ENCODE data around the gene C12orf76.
A peak's percentile ranks its signal among the peaks of the same experiment; 100 is the strongest.
"Not testable (repeated sequence)": the region's sequence is repeated elsewhere in the genome, so short reads cannot be mapped to it uniquely, and the experiment has no call there.

The C12orf76 gene

GRCh38 chr12:110048242-110049027, at the start of gene C12orf76:
TSS of gene C12orf76 (minus strand) at chr12:110048522. CDS start at chr12:110048495, 27 bp downstream.
- DNase-seq: peak; percentile 86

DNA sequence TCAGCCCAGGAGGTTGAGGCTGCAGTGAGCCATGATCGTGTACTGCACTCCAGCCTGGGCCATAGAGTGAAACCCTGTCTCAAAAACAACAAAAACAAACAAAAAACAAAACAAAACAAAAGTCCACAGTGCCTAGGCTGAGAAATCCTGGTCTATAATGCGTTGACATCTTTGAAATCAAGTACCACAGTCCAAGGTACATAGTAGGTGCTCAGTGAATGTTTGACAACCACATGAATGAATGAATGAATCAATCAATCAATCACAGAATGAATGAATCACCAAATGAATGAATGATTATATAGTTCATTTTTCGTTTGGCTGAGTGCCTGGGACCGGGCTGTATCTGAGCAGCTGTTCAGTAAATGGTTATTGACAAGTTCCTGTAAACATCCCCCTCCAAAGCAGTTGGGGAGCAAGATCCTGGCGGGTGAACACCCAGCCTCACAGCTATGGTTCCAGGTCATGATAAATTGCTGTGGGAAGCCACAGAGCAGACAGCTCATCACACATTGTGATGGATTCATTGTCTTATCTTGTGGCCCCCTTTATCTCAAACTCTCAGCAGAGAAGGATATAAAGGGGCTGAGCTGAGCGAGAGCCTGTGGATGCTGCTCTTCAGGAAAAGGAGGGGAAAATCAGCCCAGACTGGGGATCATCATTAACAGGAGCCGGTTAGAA, 45.4 kb upstream of the C12orf76 start:
- DNase-seq: no peak

GRCh38 chr12:110091136-110091711, 42.9 kb upstream of the C12orf76 start:
- DNase-seq: no peak

- no peak for DNase-seq
Observed at GRCh38 chr12:110090266-110091135, 42.2 kb upstream of the C12orf76 start.

DNA sequence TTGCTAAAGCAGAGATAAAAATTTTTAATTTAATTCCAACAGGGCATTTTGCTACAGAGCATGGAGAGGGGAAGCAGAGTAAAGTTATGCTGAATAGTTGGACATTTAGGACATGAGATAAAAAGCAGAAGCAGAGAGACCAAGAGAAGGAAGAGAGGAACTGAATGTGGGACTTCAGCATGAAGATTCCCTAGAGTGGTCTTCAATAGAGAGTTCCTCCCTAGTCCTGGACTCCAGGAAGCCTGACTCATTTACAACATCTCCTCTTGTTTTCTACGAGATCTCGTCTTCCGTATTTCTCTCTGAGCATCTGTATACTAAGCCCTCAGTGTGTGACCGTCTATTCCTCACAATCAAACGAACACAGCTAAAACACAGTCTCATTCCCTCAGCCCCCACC, 40.6 kb upstream of the C12orf76 start:
- no peak for DNase-seq

- not testable (repeated sequence) for DNase-seq
Observed at GRCh38 chr12:110088216-110088615, 39.9 kb upstream of the C12orf76 start.

DNA sequence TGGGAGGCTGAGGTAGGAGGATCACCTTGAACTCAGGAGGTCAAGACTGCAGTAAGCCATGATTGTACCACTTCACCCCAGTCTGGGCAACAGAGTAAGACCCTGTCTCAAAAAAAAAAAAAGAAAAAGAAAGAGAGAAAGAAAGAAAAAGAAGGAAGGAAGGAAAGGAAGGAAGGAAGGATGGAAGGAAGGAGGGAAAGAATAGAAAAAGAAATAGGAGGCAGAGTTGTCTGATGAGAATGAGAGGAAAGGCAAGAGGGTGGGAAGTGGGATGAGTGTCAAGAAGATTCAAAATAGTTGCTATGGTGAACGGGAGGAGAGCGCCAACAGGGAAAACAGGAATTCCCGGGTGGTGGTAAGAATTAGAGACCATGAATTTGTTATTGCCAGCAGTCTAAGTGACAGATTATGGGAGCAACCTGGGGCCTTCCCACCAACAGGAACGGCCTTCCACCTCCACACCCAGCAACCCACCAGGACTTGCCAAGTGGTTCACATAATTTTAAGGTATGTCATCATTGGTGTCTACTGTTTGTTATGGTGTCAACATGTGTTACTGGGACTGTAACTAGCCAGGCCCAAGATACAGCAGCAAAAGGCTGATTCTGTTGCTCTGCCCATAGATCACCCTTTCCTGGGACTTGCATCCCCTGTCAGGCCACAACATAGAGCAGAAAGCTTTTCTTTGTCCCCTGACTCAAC, 36.1 kb upstream of the C12orf76 start:
- no peak for DNase-seq

GRCh38 chr12:110080410-110080809, 32.1 kb upstream of the C12orf76 start:
- no peak for DNase-seq

GRCh38 chr12:110079477-110080400, 31.4 kb upstream of the C12orf76 start:
- no peak for DNase-seq

- DNase-seq: no peak
Observed at GRCh38 chr12:110077800-110078199, 29.5 kb upstream of the C12orf76 start.

GRCh38 chr12:110075880-110076279, 27.6 kb upstream of the C12orf76 start:
- DNase-seq: no peak

GRCh38 chr12:110074089-110074488, 25.8 kb upstream of the C12orf76 start:
- no peak for DNase-seq

- no peak for DNase-seq
Observed at GRCh38 chr12:110073049-110073831, 24.9 kb upstream of the C12orf76 start.

DNA sequence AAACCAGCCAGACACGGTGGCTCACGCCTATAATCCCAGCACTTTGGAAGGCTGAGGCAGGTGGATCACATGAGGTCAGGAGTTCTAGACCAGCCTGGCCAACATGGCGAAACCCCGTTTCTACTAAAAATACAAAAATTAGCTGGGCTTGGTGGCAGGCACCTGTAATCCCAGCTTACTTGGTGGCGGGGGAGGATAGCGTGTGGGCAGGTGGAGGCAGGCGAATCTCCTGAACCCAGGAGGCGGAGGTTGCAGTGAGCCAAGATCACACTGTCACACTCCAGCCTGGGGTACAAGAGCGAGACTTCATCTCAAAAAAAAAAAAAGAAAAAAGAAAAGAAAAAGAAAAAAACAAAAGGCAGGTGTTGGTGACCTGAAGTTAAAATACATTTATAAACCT, 24.3 kb upstream of the C12orf76 start:
- DNase-seq: not testable (repeated sequence)

- no peak for DNase-seq
Observed at GRCh38 chr12:110071967-110072366, 23.6 kb upstream of the C12orf76 start.

DNA sequence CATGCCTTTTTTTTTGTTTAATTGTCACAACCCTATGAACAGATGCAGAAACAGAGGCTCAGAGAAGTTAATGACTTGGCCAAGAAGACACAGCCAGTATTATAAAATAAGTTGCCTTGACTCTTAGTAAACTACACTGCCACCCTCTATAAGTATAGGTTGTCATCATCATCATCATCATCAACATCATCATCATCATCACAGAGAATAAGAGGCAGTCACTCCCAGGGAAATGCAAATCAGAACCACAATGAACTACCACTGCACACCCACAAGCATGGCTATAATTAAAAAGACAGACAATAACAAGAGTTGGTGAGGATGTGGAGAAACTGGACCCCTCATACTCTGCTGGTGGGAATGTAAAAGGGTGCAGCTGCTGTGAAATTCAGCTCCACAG, 23.2 kb upstream of the C12orf76 start:
- DNase-seq: no peak

DNA sequence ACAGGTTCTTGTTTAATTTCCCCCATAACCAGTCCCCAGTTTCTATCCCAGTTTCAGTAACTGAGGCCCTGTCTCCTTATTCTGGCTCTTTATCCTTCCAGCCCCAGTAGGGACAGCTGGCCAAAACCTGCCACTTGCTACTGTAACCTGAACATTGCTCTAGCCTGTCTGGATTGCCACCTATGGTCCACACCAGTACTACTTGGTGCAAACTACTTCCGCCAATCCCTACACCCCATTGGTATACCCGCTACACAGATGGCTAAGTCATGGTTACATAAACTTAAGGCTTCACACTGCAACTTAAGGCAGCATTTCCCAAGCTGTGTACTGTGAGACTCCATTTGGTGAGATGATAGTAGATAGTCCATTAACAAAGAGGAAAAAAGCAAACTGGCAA, 20.3 kb upstream of the C12orf76 start:
- no peak for DNase-seq

- not testable (repeated sequence) for DNase-seq
Observed at GRCh38 chr12:110068115-110068514, 19.8 kb upstream of the C12orf76 start.

- DNase-seq: no peak
Observed at GRCh38 chr12:110067531-110067930, 19.2 kb upstream of the C12orf76 start.

DNA sequence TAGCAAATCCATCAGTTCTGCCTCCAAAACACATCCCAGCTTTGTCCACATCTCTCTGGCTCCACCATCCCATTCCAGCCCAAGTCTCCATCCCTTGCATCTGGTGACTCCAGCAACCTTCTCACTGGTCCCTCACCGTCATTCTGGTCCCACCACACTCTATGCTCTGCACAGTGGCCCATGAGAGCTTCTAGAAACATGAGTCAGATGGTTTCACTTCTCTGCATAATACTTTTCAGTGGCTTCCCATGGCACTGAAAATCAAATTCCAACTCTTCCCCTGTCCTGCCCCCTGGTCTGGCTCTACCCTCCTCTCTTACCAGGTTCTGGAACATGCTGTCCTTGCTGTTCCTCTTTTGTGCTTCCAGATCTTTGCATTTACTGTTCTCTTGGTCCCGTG, 17.2 kb upstream of the C12orf76 start:
- DNase-seq: no peak

All from DMS 273 treated with DMSO at 0.1 percent for 48 hours (cell line).